ENCODE data around the gene ZNF215.

DNA sequence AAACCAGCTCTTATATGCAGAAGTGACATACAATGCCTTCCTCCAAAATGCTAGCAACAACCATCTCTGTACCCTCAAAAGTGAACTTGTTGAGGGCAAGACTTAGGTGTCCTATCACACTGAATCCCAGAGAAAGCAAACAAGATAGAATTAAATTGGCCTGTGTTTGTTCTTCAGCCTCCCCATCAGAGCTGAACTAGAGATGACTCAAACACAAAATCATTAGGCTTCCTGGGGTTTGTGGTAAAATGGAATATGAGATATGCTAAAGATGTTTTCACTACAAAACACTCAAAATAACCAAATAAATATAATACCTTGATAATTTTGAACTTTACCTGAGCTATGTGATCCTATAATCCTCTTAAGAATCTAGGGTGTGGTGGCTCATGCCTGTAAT lies 62.3 kb downstream of the ZNF215 start:
- TF ChIP-seq EZH2 (IDR thresholded peaks at IDR 0.05; ENCODE audit: low read depth, low read length, severe bottlenecking) (no peak), CTCF (IDR thresholded peaks at IDR 0.05; ENCODE audit: control extremely low read depth in 1 of 3, insufficient read depth in 1 of 3, low read depth in 1 of 3, low read length in 3 of 3) (no peak), GTF2F1 (IDR thresholded peaks at IDR 0.05; ENCODE audit: borderline replicate concordance, low read depth, low read length) (no peak), YY1 (IDR thresholded peaks at IDR 0.05; ENCODE audit: low read depth, low read length) (no peak), BACH1 (IDR thresholded peaks at IDR 0.05; ENCODE audit: low read length) (no peak), POLR2A (IDR thresholded peaks at IDR 0.05; ENCODE audit: control extremely low read depth in 1 of 2, low read depth in 2 of 2, low read length in 2 of 2) (no peak), SP1 (IDR thresholded peaks at IDR 0.05; ENCODE audit: low read depth, low read length) (no peak), KDM5A (IDR thresholded peaks at IDR 0.05; ENCODE audit: low read length) (no peak), ASH2L (IDR thresholded peaks at IDR 0.05; ENCODE audit: low read length) (no peak), POLR2AphosphoS5 (IDR thresholded peaks at IDR 0.05; ENCODE audit: low read depth, low read length) (no peak), JUND (IDR thresholded peaks at IDR 0.05; ENCODE audit: low read length) (no peak), CTBP2 (IDR thresholded peaks at IDR 0.05; ENCODE audit: borderline replicate concordance, insufficient read depth, insufficient read length, low read length) (no peak), EP300 (IDR thresholded peaks at IDR 0.05; ENCODE audit: borderline replicate concordance in 1 of 2, low read depth in 2 of 2, low read length in 2 of 2) (no peak)

Measured in H1 (cell line).